Measurements from ENCODE around the gene RPP25. TPM values are rescaled to one million over a fixed set of nuclear protein-coding genes. Genes with fewer than 3 reads are reported as not detected.
"Not testable (repeated sequence)": the region's sequence is repeated elsewhere in the genome, so short reads cannot be mapped to it uniquely, and the experiment has no call there.

Gene RPP25
- total RNA-seq, 1 donor = 2.6 TPM

- no peak overlapping the region for H3K4me3 ChIP-seq (ENCODE audit: low read depth, low read length)
- no peak for DNase-seq (ENCODE audit: low read depth)
- no peak for TF ChIP-seq CTCF (IDR thresholded peaks at IDR 0.05; ENCODE audit: insufficient read depth, low read depth, low read length)
Observed at GRCh38 chr15:74928771-74929198, 27.8 kb downstream of the RPP25 start.

GRCh38 chr15:74924525-74924924 is 32.0 kb downstream of the RPP25 start:
- H3K4me3 ChIP-seq (ENCODE audit: low read depth, low read length) = no peak overlapping the region
- DNase-seq (ENCODE audit: low read depth) = no peak
- no peak for TF ChIP-seq CTCF (IDR thresholded peaks at IDR 0.05; ENCODE audit: insufficient read depth, low read depth, low read length)

- DNase-seq (ENCODE audit: low read depth) = no peak
- H3K4me3 ChIP-seq (ENCODE audit: low read depth, low read length) = no peak overlapping the region
- no peak for TF ChIP-seq CTCF (IDR thresholded peaks at IDR 0.05; ENCODE audit: insufficient read depth, low read depth, low read length)
Observed at GRCh38 chr15:74920456-74920855, 36.1 kb downstream of the RPP25 start.

GRCh38 chr15:74917676-74918075 is 38.9 kb downstream of the RPP25 start:
- H3K4me3 ChIP-seq (ENCODE audit: low read depth, low read length) = no peak overlapping the region
- TF ChIP-seq CTCF (IDR thresholded peaks at IDR 0.05; ENCODE audit: insufficient read depth, low read depth, low read length) = no peak
- DNase-seq (ENCODE audit: low read depth) = no peak

GRCh38 chr15:74913799-74914198 is 42.8 kb downstream of the RPP25 start:
- H3K4me3 ChIP-seq (ENCODE audit: low read depth, low read length); DNase-seq (ENCODE audit: low read depth): not testable (repeated sequence)

- no peak overlapping the region for H3K4me3 ChIP-seq (ENCODE audit: low read depth, low read length)
- no peak for DNase-seq (ENCODE audit: low read depth)
Observed at GRCh38 chr15:74913041-74913440, 43.5 kb downstream of the RPP25 start.

GRCh38 chr15:74908635-74909034 is 47.9 kb downstream of the RPP25 start:
- H3K4me3 ChIP-seq (ENCODE audit: low read depth, low read length) = no peak overlapping the region
- no peak for DNase-seq (ENCODE audit: low read depth)
- TF ChIP-seq CTCF (IDR thresholded peaks at IDR 0.05; ENCODE audit: insufficient read depth, low read depth, low read length) = no peak

More at GRCh38 chr15:74913041-74913440, 43.5 kb downstream of the RPP25 start:
- no peak for TF ChIP-seq CTCF (IDR thresholded peaks at IDR 0.05; ENCODE audit: insufficient read depth, low read depth, low read length)
